Measurements from ENCODE around the gene UBE4B. TPM values are rescaled to one million over a fixed set of nuclear protein-coding genes. Genes with fewer than 3 reads are reported as not detected.

The UBE4B gene
- total and polyA plus RNA-seq, 4 donors = 7.5 to 25.5 (median 16.6) TPM

DNA sequence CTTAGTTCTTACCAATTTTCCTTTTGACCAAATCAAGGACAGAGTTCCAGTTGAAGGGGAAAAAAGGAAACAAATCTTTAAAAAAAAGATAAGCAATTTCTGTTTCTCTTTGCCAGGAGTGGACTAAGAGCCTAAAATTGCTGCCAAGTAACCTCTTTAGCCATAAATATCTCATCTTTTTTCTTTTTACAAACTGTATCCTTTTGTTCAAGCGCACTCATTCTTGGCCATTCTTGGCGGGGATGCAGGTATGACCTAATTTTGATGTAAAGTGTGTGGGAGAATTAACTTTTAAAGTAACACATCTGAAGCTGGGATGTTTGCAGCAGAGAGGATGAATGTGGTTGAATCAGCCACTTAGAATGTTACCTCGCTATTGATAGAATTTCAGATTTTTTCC lies 164.2 kb downstream of the UBE4B start (continued):
- TF ChIP-seq, protein P1, sequence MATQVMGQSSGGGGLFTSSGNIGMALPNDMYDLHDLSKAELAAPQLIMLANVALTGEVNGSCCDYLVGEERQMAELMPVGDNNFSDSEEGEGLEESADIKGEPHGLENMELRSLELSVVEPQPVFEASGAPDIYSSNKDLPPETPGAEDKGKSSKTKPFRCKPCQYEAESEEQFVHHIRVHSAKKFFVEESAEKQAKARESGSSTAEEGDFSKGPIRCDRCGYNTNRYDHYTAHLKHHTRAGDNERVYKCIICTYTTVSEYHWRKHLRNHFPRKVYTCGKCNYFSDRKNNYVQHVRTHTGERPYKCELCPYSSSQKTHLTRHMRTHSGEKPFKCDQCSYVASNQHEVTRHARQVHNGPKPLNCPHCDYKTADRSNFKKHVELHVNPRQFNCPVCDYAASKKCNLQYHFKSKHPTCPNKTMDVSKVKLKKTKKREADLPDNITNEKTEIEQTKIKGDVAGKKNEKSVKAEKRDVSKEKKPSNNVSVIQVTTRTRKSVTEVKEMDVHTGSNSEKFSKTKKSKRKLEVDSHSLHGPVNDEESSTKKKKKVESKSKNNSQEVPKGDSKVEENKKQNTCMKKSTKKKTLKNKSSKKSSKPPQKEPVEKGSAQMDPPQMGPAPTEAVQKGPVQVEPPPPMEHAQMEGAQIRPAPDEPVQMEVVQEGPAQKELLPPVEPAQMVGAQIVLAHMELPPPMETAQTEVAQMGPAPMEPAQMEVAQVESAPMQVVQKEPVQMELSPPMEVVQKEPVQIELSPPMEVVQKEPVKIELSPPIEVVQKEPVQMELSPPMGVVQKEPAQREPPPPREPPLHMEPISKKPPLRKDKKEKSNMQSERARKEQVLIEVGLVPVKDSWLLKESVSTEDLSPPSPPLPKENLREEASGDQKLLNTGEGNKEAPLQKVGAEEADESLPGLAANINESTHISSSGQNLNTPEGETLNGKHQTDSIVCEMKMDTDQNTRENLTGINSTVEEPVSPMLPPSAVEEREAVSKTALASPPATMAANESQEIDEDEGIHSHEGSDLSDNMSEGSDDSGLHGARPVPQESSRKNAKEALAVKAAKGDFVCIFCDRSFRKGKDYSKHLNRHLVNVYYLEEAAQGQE (IDR thresholded peaks at IDR 0.05) = no peak

DNA sequence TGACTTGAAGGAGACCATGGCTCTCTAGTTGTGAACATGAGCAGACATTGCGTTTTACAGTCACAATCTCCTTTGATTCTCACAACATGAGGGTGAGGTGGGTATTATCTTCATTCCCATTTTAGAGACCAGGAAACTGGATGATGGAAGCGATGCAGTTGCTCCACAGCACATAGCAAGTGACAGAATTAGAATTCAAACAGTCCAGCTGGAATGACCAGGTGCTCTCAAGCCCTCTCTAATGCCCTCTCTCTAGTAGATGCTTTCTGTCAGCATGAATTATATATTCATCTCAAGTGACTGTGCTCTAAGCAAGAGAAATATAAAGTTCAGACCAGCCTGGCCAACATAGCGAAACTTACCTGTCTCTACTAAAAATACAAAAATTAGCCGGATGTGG lies 167.9 kb downstream of the UBE4B start:
- TF ChIP-seq, protein P2, sequence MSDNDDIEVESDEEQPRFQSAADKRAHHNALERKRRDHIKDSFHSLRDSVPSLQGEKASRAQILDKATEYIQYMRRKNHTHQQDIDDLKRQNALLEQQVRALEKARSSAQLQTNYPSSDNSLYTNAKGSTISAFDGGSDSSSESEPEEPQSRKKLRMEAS (IDR thresholded peaks at IDR 0.05) = no peak
- TF ChIP-seq NR2F2 (IDR thresholded peaks at IDR 0.05) (no peak), RAD21 (IDR thresholded peaks at IDR 0.05) (no peak), JUND (IDR thresholded peaks at IDR 0.05) (no peak), EGR1 (IDR thresholded peaks at IDR 0.05; ENCODE audit: low read depth in 2 of 2) (no peak), GABPA (IDR thresholded peaks at IDR 0.05 in 1 of 2, conservative IDR thresholded peaks at IDR 0.05 in 1 of 2) (no peak), TAF1 (conservative IDR thresholded peaks at IDR 0.05) (no peak), YY1 (IDR thresholded peaks at IDR 0.05) (no peak), FOXA2 (IDR thresholded peaks at IDR 0.05) (no peak), SP1 (IDR thresholded peaks at IDR 0.05) (no peak), HNF4A (conservative IDR thresholded peaks at IDR 0.05) (no peak), HNF4G (IDR thresholded peaks at IDR 0.05) (no peak)
- TF ChIP-seq, protein P3, sequence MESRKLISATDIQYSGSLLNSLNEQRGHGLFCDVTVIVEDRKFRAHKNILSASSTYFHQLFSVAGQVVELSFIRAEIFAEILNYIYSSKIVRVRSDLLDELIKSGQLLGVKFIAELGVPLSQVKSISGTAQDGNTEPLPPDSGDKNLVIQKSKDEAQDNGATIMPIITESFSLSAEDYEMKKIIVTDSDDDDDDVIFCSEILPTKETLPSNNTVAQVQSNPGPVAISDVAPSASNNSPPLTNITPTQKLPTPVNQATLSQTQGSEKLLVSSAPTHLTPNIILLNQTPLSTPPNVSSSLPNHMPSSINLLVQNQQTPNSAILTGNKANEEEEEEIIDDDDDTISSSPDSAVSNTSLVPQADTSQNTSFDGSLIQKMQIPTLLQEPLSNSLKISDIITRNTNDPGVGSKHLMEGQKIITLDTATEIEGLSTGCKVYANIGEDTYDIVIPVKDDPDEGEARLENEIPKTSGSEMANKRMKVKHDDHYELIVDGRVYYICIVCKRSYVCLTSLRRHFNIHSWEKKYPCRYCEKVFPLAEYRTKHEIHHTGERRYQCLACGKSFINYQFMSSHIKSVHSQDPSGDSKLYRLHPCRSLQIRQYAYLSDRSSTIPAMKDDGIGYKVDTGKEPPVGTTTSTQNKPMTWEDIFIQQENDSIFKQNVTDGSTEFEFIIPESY (IDR thresholded peaks at IDR 0.05) = no peak
- TF ChIP-seq, protein P4, sequence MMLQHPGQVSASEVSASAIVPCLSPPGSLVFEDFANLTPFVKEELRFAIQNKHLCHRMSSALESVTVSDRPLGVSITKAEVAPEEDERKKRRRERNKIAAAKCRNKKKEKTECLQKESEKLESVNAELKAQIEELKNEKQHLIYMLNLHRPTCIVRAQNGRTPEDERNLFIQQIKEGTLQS (IDR thresholded peaks at IDR 0.05) = no peak
- no peak overlapping the region for H3K27ac ChIP-seq (ENCODE audit: low read depth in 1 of 2, low read length in 2 of 2)
- WGBS = 94% methylated on average over 4 of the region's 4 CpGs

DNA sequence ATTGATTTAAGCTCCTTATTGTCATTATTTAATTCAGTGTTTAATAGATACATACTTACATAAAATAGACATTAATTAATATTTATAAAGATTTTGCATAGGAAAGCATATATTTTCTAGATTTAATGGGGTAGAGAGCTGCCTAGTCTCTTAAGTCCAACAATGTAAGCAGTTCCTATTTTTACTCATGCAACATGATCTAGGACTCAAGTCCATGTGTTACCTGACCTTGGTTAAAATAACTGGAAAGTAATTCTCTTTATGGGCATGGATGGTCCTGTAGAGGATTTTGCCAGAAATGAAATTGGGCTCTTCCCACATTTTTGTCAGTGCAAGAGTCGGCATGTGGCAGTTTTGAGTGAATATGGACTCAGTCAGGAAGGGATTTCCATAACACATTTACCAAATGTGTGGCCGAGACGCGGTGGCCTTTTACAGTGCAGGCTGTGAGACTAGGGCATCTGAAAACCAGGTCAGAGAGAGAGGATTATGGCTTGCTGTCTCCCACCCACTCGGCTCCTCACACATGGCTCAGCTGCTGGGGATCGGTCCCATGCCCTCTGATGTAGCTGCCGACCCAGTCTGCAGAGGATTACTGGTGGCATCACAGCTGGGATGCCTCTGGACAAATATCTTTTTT lies 171.4 kb downstream of the UBE4B start:
- no peaks in the 10 kb centered on the region for H3K9me3 ChIP-seq (ENCODE audit: control insufficient read depth in 4 of 4, low read length in 3 of 4)
- no peaks in the 10 kb centered on the region for H3K4me1 ChIP-seq (ENCODE audit: control insufficient read depth in 4 of 4, insufficient read depth in 4 of 4, low read length in 3 of 4)
- no peak for DNase-seq (ENCODE audit: low spot score)
- 77% methylated on average over 7 of the region's 7 CpGs for WGBS
- no peak overlapping the region for H3K4me3 ChIP-seq (ENCODE audit: low read depth in 1 of 3, low read length in 3 of 3)
- no peaks in the 10 kb centered on the region for H3K27me3 ChIP-seq (ENCODE audit: control insufficient read depth in 4 of 4, insufficient read depth in 4 of 4, low read length in 3 of 4)
- no peaks in the 10 kb centered on the region for H3K36me3 ChIP-seq (ENCODE audit: control insufficient read depth in 4 of 4, insufficient read depth in 3 of 4, low read depth in 1 of 4, low read length in 3 of 4)
- no peak overlapping the region for H3K9ac ChIP-seq (ENCODE audit: low read depth in 1 of 2, low read length in 2 of 2)
- no peak overlapping the region for H3K27ac ChIP-seq (ENCODE audit: low read depth in 1 of 2, low read length in 2 of 2)
- TF ChIP-seq, protein P3 (IDR thresholded peaks at IDR 0.05) = no peak
- no peak for TF ChIP-seq GABPA (IDR thresholded peaks at IDR 0.05 in 1 of 2, conservative IDR thresholded peaks at IDR 0.05 in 1 of 2)
- TF ChIP-seq NR2F2 (IDR thresholded peaks at IDR 0.05) = no peak
- no peak for TF ChIP-seq HNF4G (IDR thresholded peaks at IDR 0.05)
- no peak for TF ChIP-seq RAD21 (IDR thresholded peaks at IDR 0.05)
- TF ChIP-seq FOXA2 (IDR thresholded peaks at IDR 0.05) = no peak
- TF ChIP-seq, protein P4 (IDR thresholded peaks at IDR 0.05) = no peak
- no peak for TF ChIP-seq SP1 (IDR thresholded peaks at IDR 0.05)
- no peak for TF ChIP-seq HNF4A (conservative IDR thresholded peaks at IDR 0.05)
- TF ChIP-seq, protein P2 (IDR thresholded peaks at IDR 0.05) = no peak
- no peak for TF ChIP-seq JUND (IDR thresholded peaks at IDR 0.05)
- TF ChIP-seq TAF1 (conservative IDR thresholded peaks at IDR 0.05) = no peak
- TF ChIP-seq, protein P5, sequence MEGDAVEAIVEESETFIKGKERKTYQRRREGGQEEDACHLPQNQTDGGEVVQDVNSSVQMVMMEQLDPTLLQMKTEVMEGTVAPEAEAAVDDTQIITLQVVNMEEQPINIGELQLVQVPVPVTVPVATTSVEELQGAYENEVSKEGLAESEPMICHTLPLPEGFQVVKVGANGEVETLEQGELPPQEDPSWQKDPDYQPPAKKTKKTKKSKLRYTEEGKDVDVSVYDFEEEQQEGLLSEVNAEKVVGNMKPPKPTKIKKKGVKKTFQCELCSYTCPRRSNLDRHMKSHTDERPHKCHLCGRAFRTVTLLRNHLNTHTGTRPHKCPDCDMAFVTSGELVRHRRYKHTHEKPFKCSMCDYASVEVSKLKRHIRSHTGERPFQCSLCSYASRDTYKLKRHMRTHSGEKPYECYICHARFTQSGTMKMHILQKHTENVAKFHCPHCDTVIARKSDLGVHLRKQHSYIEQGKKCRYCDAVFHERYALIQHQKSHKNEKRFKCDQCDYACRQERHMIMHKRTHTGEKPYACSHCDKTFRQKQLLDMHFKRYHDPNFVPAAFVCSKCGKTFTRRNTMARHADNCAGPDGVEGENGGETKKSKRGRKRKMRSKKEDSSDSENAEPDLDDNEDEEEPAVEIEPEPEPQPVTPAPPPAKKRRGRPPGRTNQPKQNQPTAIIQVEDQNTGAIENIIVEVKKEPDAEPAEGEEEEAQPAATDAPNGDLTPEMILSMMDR (IDR thresholded peaks at IDR 0.05; ENCODE audit: low read depth, low read length, missing input control) = no peak
- no peak for TF ChIP-seq YY1 (IDR thresholded peaks at IDR 0.05)
- no peak for TF ChIP-seq RXRA (IDR thresholded peaks at IDR 0.05)
- no peak for TF ChIP-seq EGR1 (IDR thresholded peaks at IDR 0.05; ENCODE audit: low read depth in 2 of 2)
- no peak for TF ChIP-seq FOXA1 (IDR thresholded peaks at IDR 0.05)

More for the DNA sequence above, 167.9 kb downstream of the UBE4B start:
- Histone ChIP-seq H3K9ac (ENCODE audit: low read depth in 1 of 2, low read length in 2 of 2) (no peak overlapping the region), H3K4me3 (ENCODE audit: low read depth in 1 of 3, low read length in 3 of 3) (no peak overlapping the region), H3K36me3 (ENCODE audit: control insufficient read depth in 4 of 4, insufficient read depth in 3 of 4, low read depth in 1 of 4, low read length in 3 of 4) (no peaks in the 10 kb centered on the region), H3K9me3 (ENCODE audit: control insufficient read depth in 4 of 4, low read length in 3 of 4) (no peaks in the 10 kb centered on the region), H3K4me1 (ENCODE audit: control insufficient read depth in 4 of 4, insufficient read depth in 4 of 4, low read length in 3 of 4) (no peaks in the 10 kb centered on the region), H3K27me3 (ENCODE audit: control insufficient read depth in 4 of 4, insufficient read depth in 4 of 4, low read length in 3 of 4) (no peaks in the 10 kb centered on the region)
- no peak for DNase-seq (ENCODE audit: low spot score)
